HepG2 (cell line): ENCODE data around the gene IQCN. TPM values are rescaled to one million over a fixed set of nuclear protein-coding genes. Genes with fewer than 3 reads are reported as not detected.
A peak's percentile ranks its signal among the peaks of the same experiment; 100 is the strongest.

Source experiments
- ASH2L ChIP-seq: fragments of 300-600, 200-600 bp; sonication (generic); IDR thresholded peaks from 2 replicates; pipeline ENCODE4 v1.7.0; 2017; ENCODE audit warnings: low read depth, mild to moderate bottlenecking, moderate library complexity, mixed read lengths, low read length; ENCODE audit not compliant: insufficient read length
- ATF7 ChIP-seq, 2 experiments: fragments of 450-650 bp in 1 of 2; sonication (generic) in 1 of 2; formaldehyde crosslinking in 1 of 2; IDR thresholded peaks; 2 replicates each; pipeline versions ENCODE4 v1.4.0 to v1.6.1; 2016 to 2020; ENCODE audit warnings: antibody characterized with exemption in 1 of 2, mild to moderate bottlenecking in 1 of 2, missing genetic modification reagents in 1 of 2
- BRD4 ChIP-seq: sonication (generic); formaldehyde crosslinking; IDR thresholded peaks from 2 replicates; pipeline ENCODE4 v1.4.0; 2020; ENCODE audit warnings: missing genetic modification reagents
- FOSL1 ChIP-seq: sonication (generic); formaldehyde crosslinking; IDR thresholded peaks from 2 replicates; pipeline ENCODE4 v1.9.0; 2021; ENCODE audit warnings: missing genetic modification reagents, borderline replicate concordance
- KLF11 ChIP-seq: IDR thresholded peaks from 2 replicates; pipeline ENCODE4 v1.6.1; 2016; ENCODE audit warnings: missing compliant biosample characterization
- MXD4 ChIP-seq: IDR thresholded peaks from 2 replicates; pipeline ENCODE4 v1.6.1; 2016; ENCODE audit warnings: mild to moderate bottlenecking, missing biosample characterization, missing genetic modification reagents
- NR2F1 ChIP-seq, 2 experiments: fragments of 450-650 bp in 1 of 2; formaldehyde crosslinking in 1 of 2; IDR thresholded peaks; 2 replicates each; pipeline versions ENCODE4 v1.5.0 to v1.6.1; 2016 to 2020; ENCODE audit warnings: mild to moderate bottlenecking in 1 of 2, missing compliant biosample characterization in 1 of 2, missing genetic modification reagents in 1 of 2, moderate library complexity in 1 of 2
- PPARG ChIP-seq: conservative IDR thresholded peaks from 2 replicates; pipeline ENCODE4 v1.6.1; 2016; ENCODE audit warnings: missing biosample characterization, missing genetic modification reagents
- U2AF1 ChIP-seq: fragments of 200-400 bp; formaldehyde crosslinking; optimal IDR thresholded peaks from 2 replicates; pipeline ENCODE3; 2017; ENCODE audit warnings: mild to moderate bottlenecking, low read depth, low read length
- ZIK1 ChIP-seq: sonication (generic); formaldehyde crosslinking; IDR thresholded peaks from 2 replicates; pipeline ENCODE4 v1.5.0; 2020; ENCODE audit warnings: mild to moderate bottlenecking, low read depth, missing genetic modification reagents, borderline replicate concordance
- ZMAT3 ChIP-seq: sonication (generic); formaldehyde crosslinking; conservative IDR thresholded peaks from 2 replicates; pipeline ENCODE4 v1.7.0; 2021; ENCODE audit warnings: missing genetic modification reagents
- ZNF263 ChIP-seq: sonication (generic); formaldehyde crosslinking; IDR thresholded peaks from 2 replicates; pipeline ENCODE4 v1.4.0; 2020; ENCODE audit warnings: missing genetic modification reagents
- ZNF275 ChIP-seq: sonication (generic); formaldehyde crosslinking; IDR thresholded peaks from 2 replicates; pipeline ENCODE4 v1.8.0; 2022; ENCODE audit warnings: missing genetic modification reagents, mild to moderate bottlenecking, inconsistent platforms, borderline replicate concordance
- ZNF33A ChIP-seq: sonication (generic); formaldehyde crosslinking; IDR thresholded peaks from 2 replicates; pipeline ENCODE4 v1.5.1; 2020; ENCODE audit warnings: missing genetic modification reagents, mild to moderate bottlenecking, moderate library complexity, borderline replicate concordance
- ZNF839 ChIP-seq: sonication (generic); formaldehyde crosslinking; IDR thresholded peaks from 2 replicates; pipeline ENCODE4 v1.4.0; 2020; ENCODE audit warnings: missing genetic modification reagents, mild to moderate bottlenecking, borderline replicate concordance
- ZSCAN31 ChIP-seq: sonication (generic); formaldehyde crosslinking; IDR thresholded peaks from 2 replicates; pipeline ENCODE4 v1.5.0; 2020; ENCODE audit warnings: low read depth, mild to moderate bottlenecking, missing genetic modification reagents
- polyA plus RNA-seq, 8 experiments: library from polyadenylated mRNA; depleted of rRNA in 3 of 8; stranded (reverse) in 7 of 8; unstranded in 1 of 8; fragments of >200 nt; fragmentation: Illumina TruSeq in 4 of 8; extraction: Trizol in 4 of 8; gene quantifications; 2 replicates each; pipeline versions ENCODE4 v1.2.1 to v1.2.3, GENCODE V29; 2011 to 2016; ENCODE audit warnings: low read depth in 4 of 8, missing spikeins in 1 of 8, mixed read lengths in 1 of 8; ENCODE audit not compliant: insufficient read depth in 1 of 8
- total RNA-seq, 5 experiments: library from RNA; depleted of rRNA; stranded (reverse); fragments of >200 nt; fragmentation: Illumina TruSeq; extraction: Trizol; gene quantifications; 2 replicates each; pipeline ENCODE4 v1.2.3, GENCODE V29; 2016; ENCODE audit warnings: low read depth in 1 of 5
- TF ChIP-seq, protein P1 (sequence below), 2 experiments: fragments of 450-650 bp in 1 of 2; sonication (generic) in 1 of 2; formaldehyde crosslinking in 1 of 2; IDR thresholded peaks; 2 replicates each; pipeline versions ENCODE4 v1.6.1 to v1.8.0; 2016 to 2022; ENCODE audit warnings: antibody characterized with exemption in 1 of 2, mild to moderate bottlenecking in 1 of 2, missing genetic modification reagents in 1 of 2

The IQCN gene
- total and polyA plus RNA-seq, 2 of the 13 experiments (the other 11 are each of a cell fraction or from before 2014, with no cell fraction given) = 0.04 to 0.18 TPM

GRCh38 chr19:18223860-18224524, 50.3 kb downstream of the IQCN start (continued):
- TF ChIP-seq, protein P1, sequence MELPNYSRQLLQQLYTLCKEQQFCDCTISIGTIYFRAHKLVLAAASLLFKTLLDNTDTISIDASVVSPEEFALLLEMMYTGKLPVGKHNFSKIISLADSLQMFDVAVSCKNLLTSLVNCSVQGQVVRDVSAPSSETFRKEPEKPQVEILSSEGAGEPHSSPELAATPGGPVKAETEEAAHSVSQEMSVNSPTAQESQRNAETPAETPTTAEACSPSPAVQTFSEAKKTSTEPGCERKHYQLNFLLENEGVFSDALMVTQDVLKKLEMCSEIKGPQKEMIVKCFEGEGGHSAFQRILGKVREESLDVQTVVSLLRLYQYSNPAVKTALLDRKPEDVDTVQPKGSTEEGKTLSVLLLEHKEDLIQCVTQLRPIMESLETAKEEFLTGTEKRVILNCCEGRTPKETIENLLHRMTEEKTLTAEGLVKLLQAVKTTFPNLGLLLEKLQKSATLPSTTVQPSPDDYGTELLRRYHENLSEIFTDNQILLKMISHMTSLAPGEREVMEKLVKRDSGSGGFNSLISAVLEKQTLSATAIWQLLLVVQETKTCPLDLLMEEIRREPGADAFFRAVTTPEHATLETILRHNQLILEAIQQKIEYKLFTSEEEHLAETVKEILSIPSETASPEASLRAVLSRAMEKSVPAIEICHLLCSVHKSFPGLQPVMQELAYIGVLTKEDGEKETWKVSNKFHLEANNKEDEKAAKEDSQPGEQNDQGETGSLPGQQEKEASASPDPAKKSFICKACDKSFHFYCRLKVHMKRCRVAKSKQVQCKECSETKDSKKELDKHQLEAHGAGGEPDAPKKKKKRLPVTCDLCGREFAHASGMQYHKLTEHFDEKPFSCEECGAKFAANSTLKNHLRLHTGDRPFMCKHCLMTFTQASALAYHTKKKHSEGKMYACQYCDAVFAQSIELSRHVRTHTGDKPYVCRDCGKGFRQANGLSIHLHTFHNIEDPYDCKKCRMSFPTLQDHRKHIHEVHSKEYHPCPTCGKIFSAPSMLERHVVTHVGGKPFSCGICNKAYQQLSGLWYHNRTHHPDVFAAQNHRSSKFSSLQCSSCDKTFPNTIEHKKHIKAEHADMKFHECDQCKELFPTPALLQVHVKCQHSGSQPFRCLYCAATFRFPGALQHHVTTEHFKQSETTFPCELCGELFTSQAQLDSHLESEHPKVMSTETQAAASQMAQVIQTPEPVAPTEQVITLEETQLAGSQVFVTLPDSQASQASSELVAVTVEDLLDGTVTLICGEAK (IDR thresholded peaks at IDR 0.05) = no peak
- TF ChIP-seq, protein P1 (CRISPR knock-in tag; IDR thresholded peaks at IDR 0.05) = no peak; the same call in 1 of the 2 replicates
- TF ChIP-seq U2AF1 (no peak), BRD4 (CRISPR knock-in tag) (no peak), KLF11 (CRISPR knock-in tag) (no peak), NR2F1 (CRISPR knock-in tag; IDR thresholded peaks at IDR 0.05) (peak in 1 of 2 experiments; percentile 85), ZIK1 (CRISPR knock-in tag) (no peak), ZNF275 (CRISPR knock-in tag) (no peak; the same call in 1 of the 2 replicates), ZMAT3 (CRISPR knock-in tag) (no peak), FOSL1 (CRISPR knock-in tag) (no peak), ASH2L (peak; percentile 59), MXD4 (CRISPR knock-in tag) (0 out of 2 replicates have a peak, but pooled peaks have one; percentile 46), ZNF33A (no peak), ATF7 (IDR thresholded peaks at IDR 0.05) (no peak), ATF7 (CRISPR knock-in tag; IDR thresholded peaks at IDR 0.05) (no peak; the same call in 1 of the 2 replicates), ZSCAN31 (CRISPR knock-in tag) (peak; percentile 49; the same call in 1 of the 2 replicates), ZNF839 (CRISPR knock-in tag) (no peak), ZNF263 (CRISPR knock-in tag) (peak; percentile 68), PPARG (CRISPR knock-in tag) (no peak)
